Activated CD8-positive, alpha-beta memory T cell treated with anti-CD3 and anti-CD28 coated beads, Interleukin-2, amount 50 U/mL, for 24 hours (primary cell): ENCODE measurements around the gene CABP2.
"Not testable (repeated sequence)": the region's sequence is repeated elsewhere in the genome, so short reads cannot be mapped to it uniquely, and the experiment has no call there.

Experiments used
- DNase-seq: peaks from one replicate; pipeline ENCODE4 v3.0.0-alpha.2; 2020; ENCODE audit errors: extremely low read depth

CABP2 gene

DNA sequence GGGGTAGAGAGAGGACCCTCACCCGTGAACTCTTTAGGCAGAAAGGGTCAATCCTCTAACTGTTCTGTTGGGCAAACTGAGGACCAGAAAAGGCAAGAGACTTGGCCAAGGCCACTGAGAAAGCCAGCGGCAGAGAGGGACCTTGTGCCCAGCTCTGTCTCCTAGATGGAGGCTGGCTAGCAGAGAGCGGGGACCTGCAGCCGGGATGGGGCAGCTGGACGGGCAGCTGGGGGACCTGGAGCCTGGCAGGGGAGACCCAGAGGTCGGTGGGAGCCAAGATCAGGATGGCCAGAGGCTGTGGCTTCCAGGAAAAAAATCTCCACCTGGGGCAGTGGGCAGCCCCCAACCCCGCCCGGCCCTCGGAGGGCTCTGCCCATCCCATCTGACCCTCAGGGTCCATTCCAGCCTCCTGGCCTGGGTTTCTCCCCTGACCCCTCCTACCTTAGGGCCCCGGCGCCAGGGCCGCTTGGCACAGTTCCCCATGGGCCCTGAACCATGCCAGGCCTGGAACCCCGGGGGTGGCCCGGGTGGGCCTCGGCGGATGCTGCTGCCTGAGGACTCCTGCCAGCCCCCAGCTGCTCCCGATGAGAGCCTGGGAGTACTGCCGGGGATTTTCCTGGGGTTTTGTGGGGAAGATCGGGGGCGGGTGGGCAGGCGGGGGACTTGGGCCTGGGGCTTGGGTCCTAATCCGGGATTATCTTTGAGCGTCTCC is at the start of gene CABP2:
Gene CABP2, minus strand, starts transcription at position 603 of the 712 bp plus-strand sequence. Its CDS starts 120 bp downstream, at position 483.
- no peak for DNase-seq

- DNase-seq = no peak
These were observed 49.6 kb upstream of the CABP2 start for GRCh38 chr11:67572747-67573419.

DNA sequence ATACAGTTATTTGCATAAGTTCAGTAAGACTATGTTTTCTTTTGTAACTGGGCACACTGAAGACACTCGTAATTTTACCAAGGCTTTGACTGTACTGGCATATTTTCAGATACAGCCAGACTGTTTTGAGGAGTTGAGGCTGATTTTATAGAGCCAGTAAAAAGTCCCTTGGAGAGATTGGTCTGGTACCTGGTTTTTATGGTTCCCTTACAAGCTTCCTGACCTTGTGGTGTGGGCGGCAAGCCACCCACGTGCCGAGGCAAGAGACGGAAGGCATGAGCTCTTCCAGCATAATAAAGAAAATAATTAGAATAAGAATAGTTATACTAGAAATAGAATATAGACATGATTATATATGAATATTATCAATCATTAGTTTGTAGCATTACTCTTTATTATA is 49.1 kb upstream of the CABP2 start:
- no peak for DNase-seq

DNA sequence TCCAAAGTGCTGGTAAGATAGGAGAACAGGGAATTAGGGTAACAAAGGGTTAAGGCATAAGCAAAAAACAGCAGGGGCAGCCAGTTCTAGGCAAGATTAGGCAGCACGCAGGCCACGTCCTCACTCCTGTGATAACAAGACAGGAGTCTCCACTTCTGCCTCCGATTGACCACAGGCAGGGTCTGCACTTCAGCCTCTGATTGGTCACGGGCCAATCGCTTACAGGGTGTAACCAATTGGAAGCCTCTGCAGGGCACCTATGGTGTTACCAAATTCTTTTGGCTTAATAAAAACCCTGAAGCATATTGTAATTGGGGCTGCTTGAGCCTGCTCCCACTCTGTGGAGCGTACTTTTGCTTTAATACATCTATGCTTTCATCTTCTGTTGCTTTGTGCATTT is 48.2 kb upstream of the CABP2 start:
- DNase-seq = no peak

DNA sequence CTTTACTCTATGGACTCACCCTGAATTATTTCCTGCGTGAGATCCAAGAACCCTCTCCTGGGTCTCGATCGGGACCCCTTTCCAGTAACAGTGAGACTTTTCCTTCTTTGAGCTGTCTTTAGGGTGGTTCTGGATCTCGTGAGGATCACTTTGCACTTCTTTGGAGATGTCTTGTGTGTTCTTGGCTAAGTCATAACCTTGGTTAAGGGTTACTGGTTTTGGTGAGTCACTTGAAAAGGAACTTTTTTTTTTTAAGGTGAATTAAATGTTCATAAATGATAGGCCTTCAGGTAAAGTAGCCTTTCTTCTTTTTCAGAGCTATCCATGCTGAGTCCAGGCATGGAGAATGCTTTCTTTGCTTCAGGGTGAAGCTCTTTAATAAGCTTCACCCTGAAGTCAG is 41.0 kb upstream of the CABP2 start:
- no peak for DNase-seq

- not testable (repeated sequence) for DNase-seq
These were observed 40.5 kb upstream of the CABP2 start for GRCh38 chr11:67563705-67564114.

GRCh38 chr11:67562963-67563704 is 39.9 kb upstream of the CABP2 start:
- DNase-seq = no peak

- DNase-seq = no peak
These were observed 38.8 kb upstream of the CABP2 start for GRCh38 chr11:67561971-67562619.

DNA sequence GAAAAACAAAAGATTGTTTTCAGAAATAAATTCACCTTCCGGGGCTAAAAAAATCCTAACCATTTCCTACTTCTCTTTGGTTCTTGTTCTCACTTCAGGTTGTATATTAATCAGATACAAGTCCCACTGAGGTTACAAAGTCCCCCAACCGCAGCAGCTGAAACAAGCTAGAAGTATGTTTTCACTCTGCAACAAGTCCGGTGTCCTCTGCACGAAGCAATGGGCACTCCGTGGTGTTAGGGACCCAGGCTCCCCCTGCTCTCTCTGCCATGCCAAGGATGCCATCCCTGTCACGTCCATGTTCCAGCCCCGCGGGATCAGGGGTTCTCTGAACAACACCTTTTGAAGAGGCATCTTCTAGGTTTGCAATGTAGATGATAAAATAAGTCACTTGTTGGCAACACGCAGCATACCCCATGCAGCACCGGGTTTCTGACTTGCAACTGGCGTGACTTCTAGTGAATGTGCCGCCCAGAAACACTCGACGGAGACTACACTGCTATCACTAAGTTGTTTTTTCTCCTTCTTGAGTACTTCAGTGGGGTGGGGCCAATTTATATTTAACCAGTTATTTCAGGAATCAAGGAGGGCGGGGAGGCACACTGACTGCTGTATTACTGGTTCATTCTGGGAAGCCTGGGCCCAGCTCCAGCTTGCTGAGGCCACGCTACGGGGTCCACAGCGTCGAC is 35.0 kb upstream of the CABP2 start:
- DNase-seq = no peak

DNA sequence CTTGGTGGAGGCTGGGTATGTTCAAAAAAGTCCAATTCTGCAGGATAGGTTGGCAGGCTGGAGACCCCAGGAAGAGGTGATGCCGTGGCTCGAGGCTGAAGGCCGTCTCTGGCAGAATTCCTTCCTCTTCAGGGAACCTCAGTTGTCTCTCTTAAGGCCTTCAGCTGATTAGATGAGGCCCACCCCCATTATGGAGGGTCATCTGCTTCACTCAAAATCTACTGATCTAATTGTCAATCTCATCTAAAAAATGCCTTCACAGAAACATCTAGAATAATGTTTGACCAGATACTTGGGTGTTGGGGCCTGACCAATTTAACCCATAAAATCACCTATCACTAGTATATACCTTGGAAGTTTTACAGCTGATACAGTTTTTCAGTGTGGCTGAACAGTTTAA is 33.0 kb upstream of the CABP2 start:
- no peak for DNase-seq

DNA sequence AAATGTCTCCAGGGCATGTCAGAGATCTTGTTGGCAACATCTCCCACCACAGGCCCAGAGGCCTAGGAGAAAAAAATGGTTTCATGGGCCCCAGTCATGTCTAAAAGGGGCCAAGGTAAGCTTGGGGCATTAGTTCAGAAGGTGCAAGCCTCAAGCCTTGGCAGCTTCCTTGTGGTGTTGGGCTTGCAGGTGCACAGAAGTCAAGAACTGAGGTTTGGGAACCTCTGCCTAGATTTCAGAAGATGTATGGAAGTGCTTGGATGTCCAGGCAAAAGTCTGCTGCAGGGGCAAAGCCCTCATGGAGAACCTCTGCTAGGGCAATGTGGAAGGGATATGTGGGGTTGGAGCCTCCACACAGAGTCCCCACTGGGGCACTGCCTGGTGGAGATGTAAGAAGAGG is 28.5 kb upstream of the CABP2 start:
- DNase-seq = not testable (repeated sequence)

DNA sequence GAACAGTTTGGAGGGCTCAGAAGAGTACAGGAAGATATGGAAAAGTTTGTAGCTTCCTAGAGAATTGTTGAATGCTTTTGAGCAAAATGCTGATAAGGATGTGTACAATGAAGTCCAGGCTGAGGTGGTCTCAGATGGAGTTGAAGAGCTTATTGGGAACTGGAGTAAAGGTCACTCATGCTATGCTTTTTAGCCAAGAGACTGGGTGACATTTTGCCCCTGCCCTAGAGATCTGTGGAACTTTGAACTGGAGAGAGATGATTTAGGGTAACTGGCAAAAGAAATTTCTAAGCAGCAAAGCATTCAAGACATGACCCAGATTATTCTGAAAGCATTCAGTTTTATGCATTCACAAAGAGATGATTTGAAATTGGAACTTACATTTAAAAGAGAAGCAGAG is 27.9 kb upstream of the CABP2 start:
- no peak for DNase-seq

DNA sequence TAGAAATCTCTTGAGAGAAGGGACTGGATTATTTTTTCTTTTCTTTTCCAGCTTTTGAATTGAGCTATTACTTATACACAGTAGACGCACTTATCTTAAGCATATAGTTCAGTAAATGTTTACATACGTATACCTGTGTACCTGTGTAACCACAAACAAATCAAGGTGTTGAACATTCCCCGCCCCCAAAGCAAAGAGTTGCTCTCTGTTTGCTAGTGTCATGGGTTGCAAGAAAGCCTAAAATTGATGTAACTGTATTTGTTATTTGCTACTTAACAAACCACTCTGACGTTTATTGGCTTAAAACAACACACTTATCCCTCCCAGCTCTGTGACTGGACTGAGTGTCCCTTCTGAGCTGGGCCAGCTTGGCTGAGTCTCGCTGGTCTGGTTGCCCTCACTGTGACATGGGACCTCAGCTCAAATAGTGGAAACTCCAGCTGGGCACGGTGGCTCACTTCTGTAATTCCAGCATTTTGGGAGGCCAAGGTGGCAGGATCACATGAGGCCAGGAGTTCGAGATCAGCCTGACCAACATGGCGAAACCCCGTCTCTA is 25.4 kb upstream of the CABP2 start:
- DNase-seq = no peak

DNA sequence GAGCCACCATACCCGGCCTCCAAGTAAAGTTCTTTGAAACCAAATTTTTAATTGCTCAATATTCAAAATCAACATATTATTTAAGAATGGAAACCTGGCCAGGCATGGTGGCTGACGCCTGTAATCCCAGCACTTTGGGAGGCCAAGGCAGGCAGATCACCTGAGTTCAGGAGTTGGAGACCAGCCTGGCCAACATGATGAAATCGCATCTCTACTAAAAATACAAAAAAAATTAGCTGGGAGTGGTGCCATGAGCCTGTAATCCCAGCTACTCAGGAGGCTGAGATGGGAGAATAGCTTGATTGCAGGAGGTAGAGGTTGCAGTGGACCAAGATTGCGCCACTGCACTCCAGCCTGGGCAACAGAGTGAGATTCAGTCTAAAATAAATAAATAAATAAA is 24.9 kb upstream of the CABP2 start:
- not testable (repeated sequence) for DNase-seq

- no peak for DNase-seq
These were observed 22.0 kb upstream of the CABP2 start for GRCh38 chr11:67545280-67545679.

DNA sequence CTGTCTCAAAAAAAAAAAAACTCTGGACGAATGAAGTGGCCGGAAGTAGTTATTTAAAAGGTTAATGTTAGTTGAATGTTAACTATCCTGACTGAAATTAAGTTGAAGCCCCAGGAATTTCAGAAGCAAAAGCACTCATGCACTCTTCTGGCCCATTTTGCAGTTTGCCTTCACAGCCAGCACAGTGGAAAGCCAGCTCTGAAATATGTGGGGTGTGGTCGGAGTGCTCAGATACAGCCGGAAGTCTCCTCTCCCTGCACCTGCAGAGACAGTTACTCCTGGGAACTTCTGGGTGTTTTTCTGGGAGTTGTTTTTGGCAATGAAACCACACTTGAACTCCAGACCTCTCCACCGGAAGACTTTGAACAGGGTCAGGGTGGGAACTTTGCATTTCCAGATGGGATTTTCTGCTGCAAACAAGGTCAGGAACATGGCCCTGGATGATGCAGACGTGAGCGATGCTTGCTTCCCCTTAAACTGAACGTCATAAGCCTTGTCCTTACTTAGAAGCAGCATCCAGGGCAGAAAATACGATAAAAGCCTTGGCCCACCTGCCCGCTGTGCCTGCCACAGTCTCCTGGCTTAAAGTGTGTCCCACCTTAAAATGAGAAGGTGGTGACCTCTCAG is 21.5 kb upstream of the CABP2 start:
- no peak for DNase-seq

DNA sequence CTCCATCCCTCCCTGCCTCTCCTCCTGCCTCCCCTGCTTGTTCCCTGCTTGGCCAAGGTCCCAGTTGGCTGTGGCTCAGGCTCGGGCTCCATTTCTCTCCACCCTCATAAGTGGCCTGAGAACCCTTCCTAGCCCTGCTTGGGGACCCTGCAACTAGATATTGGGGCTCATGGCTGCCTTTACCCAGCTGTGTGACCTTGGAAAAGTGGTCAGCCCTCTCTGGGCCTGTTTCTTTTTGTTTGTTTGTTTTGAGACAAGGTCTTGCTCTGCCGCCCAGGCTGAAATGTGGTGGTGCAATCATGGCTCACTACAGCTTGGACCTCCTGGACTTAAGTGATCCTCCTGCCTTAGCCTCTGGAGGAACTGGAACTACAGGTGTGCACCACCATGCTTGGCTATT is 20.3 kb upstream of the CABP2 start:
- DNase-seq = no peak

- no peak for DNase-seq
These were observed 19.7 kb upstream of the CABP2 start for GRCh38 chr11:67542971-67543370.

GRCh38 chr11:67542169-67542568 is 18.9 kb upstream of the CABP2 start:
- no peak for DNase-seq

- no peak for DNase-seq
These were observed 18.0 kb upstream of the CABP2 start for GRCh38 chr11:67541198-67541597.

- DNase-seq = no peak
These were observed 16.3 kb upstream of the CABP2 start for GRCh38 chr11:67539550-67539949.
